SJCRH30 (cell line): ENCODE data around the gene BORCS8. TPM values are rescaled to one million over a fixed set of nuclear protein-coding genes. Genes with fewer than 3 reads are reported as not detected.
"Not testable (repeated sequence)": the region's sequence is repeated elsewhere in the genome, so short reads cannot be mapped to it uniquely, and the experiment has no call there.

Source experiments
- DNase-seq, 2 experiments: peaks; one replicate each; pipeline ENCODE4 v3.0.0-alpha.2; 2015 to 2020
- H3K27ac ChIP-seq: fragments of 250-450 bp; sonication (Bioruptor Pico); 2 replicates; pipeline ENCODE4 v1.5.1; 2020; ENCODE audit warnings: mild to moderate bottlenecking, moderate library complexity
- H3K27me3 ChIP-seq: fragments of 250-450 bp; sonication (Bioruptor Pico); 2 replicates; pipeline ENCODE4 v1.5.1; 2020; ENCODE audit warnings: mild to moderate bottlenecking, moderate library complexity
- H3K36me3 ChIP-seq: fragments of 250-450 bp; sonication (Bioruptor Pico); 2 replicates; pipeline ENCODE4 v1.5.1; 2020; ENCODE audit warnings: mild to moderate bottlenecking, moderate library complexity
- H3K4me1 ChIP-seq: fragments of 250-450 bp; sonication (Bioruptor Pico); 2 replicates; pipeline ENCODE4 v1.5.1; 2020; ENCODE audit warnings: mild to moderate bottlenecking, moderate library complexity
- H3K4me3 ChIP-seq: fragments of 250-450 bp; sonication (Bioruptor Pico); 2 replicates; pipeline ENCODE4 v1.5.1; 2020; ENCODE audit warnings: mild to moderate bottlenecking, moderate library complexity
- H3K9me3 ChIP-seq: fragments of 250-450 bp; sonication (Bioruptor Pico); replicated peaks from 2 replicates; pipeline ENCODE4 v1.5.1; 2020; ENCODE audit warnings: mild to moderate bottlenecking, moderate library complexity
- total RNA-seq: library from RNA; depleted of rRNA; stranded (reverse); fragments of >200 nt; shearing (Covaris generic); gene quantifications from 2 replicates; pipeline ENCODE4 v1.2.3, GENCODE V29; 2014; rRNA removed

BORCS8 gene
- total RNA-seq, 1 experiment from 2014 or later = 24.9 TPM

- not testable (repeated sequence) for H3K4me3 ChIP-seq, H3K27ac ChIP-seq, H3K36me3 ChIP-seq, DNase-seq, H3K4me1 ChIP-seq, H3K27me3 ChIP-seq, H3K9me3 ChIP-seq
These were observed 56.2 kb downstream of the BORCS8 start for GRCh38 chr19:19135713-19136112.

- Histone ChIP-seq H3K4me1 (no peaks in the 10 kb centered on the region), H3K27me3 (no peaks in the 10 kb centered on the region), H3K27ac (no peak overlapping the region), H3K9me3 (peaks cover 3% of the 10 kb centered on the region), H3K36me3 (no peaks in the 10 kb centered on the region), H3K4me3 (no peak overlapping the region)
- DNase-seq = no peak
These were observed 57.2 kb downstream of the BORCS8 start for GRCh38 chr19:19134687-19135158.

GRCh38 chr19:19133985-19134384 lies 58.0 kb downstream of the BORCS8 start:
- Histone ChIP-seq H3K36me3 (no peaks in the 10 kb centered on the region), H3K27ac (no peak overlapping the region), H3K4me3 (no peak overlapping the region), H3K27me3 (no peaks in the 10 kb centered on the region), H3K9me3 (peaks cover 3% of the 10 kb centered on the region), H3K4me1 (no peaks in the 10 kb centered on the region)
- no peak for DNase-seq

GRCh38 chr19:19132912-19133311 lies 59.0 kb downstream of the BORCS8 start:
- Histone ChIP-seq H3K27me3 (no peaks in the 10 kb centered on the region), H3K4me3 (no peak overlapping the region), H3K4me1 (no peaks in the 10 kb centered on the region), H3K9me3 (peaks cover 3% of the 10 kb centered on the region), H3K36me3 (no peaks in the 10 kb centered on the region), H3K27ac (no peak overlapping the region)
- no peak for DNase-seq

- H3K4me1 ChIP-seq = no peaks in the 10 kb centered on the region
- DNase-seq = no peak
- peaks cover 3% of the 10 kb centered on the region for H3K9me3 ChIP-seq
- no peak overlapping the region for H3K4me3 ChIP-seq
- no peaks in the 10 kb centered on the region for H3K27me3 ChIP-seq
- H3K27ac ChIP-seq = no peak overlapping the region
- no peaks in the 10 kb centered on the region for H3K36me3 ChIP-seq
These were observed 60.0 kb downstream of the BORCS8 start for GRCh38 chr19:19131989-19132388.

Other genes starting within 250 kb of the BORCS8 start
- 47.7 and 57.4 TPM in 2 replicates for gene SUGP2, start 158.6 kb downstream of the BORCS8 start, total RNA-seq
- 48.6 and 55.6 TPM in 2 replicates for gene ARMC6, start 158.5 kb downstream of the BORCS8 start, total RNA-seq
- gene SLC25A42, start 128.2 kb downstream of the BORCS8 start, total RNA-seq = 6.8 and 8.0 TPM in 2 replicates
- 23.3 and 23.4 TPM in 2 replicates for gene TMEM161A, start 53.7 kb downstream of the BORCS8 start, total RNA-seq
- not detected in 2 replicates for gene MEF2B, start 21.9 kb downstream of the BORCS8 start, total RNA-seq
- 52.5 and 64.2 TPM in 2 replicates for gene RFXANK, start 106 bp upstream of the BORCS8 start, total RNA-seq
- 20.8 and 23.7 TPM in 2 replicates for gene NR2C2AP, start 11.3 kb upstream of the BORCS8 start, total RNA-seq
- gene NCAN, start 19.8 kb upstream of the BORCS8 start, total RNA-seq = 0.10 TPM in 1 of 2 replicates, not detected in the other
- not detected in 2 replicates for gene TM6SF2, start 81.1 kb upstream of the BORCS8 start, total RNA-seq
- 35.4 and 40.8 TPM in 2 replicates for gene SUGP1, start 128.4 kb upstream of the BORCS8 start, total RNA-seq
- 18.0 and 24.3 TPM in 2 replicates for gene MAU2, start 128.7 kb upstream of the BORCS8 start, total RNA-seq
- 99.6 and 101 TPM in 2 replicates for gene GATAD2A, start 213.5 kb upstream of the BORCS8 start, total RNA-seq